ENCODE data around the gene ARHGAP31. TPM values are rescaled to one million over a fixed set of nuclear protein-coding genes. Genes with fewer than 3 reads are reported as not detected.
"Not testable (repeated sequence)": the region's sequence is repeated elsewhere in the genome, so short reads cannot be mapped to it uniquely, and the experiment has no call there.

Gene ARHGAP31
- total and polyA plus RNA-seq, 10 of the 15 experiments (the other 5 are each of a cell fraction or from before 2014, with no cell fraction given), result 0.97 to 29.8 (median 10.3) TPM

DNA sequence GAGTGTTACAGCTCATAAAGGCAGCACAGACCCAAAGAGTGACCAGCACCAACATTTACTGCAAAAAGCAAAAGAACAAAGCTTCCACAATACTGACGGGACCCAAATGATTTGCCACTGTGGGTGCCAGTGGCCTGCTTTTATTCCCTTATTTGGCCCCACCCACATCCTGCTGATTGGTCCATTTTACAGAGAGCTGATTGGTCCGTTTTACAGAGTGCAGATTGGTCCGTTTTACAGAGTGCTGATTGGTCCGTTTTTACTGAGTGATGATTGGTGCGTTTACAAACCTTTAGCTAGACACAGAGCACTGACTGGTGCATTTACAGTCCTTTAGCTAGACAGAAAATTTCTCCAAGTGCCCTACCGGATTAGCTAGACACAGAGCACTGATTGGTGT lies 43.2 kb downstream of the ARHGAP31 start:
- H3K4me2 ChIP-seq (ENCODE audit: control insufficient read depth, insufficient read depth); DNase-seq (ENCODE audit: low read depth, low spot score); H3K36me3 ChIP-seq (ENCODE audit: control insufficient read depth in 2 of 2, insufficient read depth in 2 of 2, low read length in 1 of 2); H3K9me3 ChIP-seq (replicated peaks; ENCODE audit: control insufficient read depth, insufficient read depth, low read length); H2AFZ ChIP-seq (ENCODE audit: control insufficient read depth, low read depth, low read length); H3K79me2 ChIP-seq (ENCODE audit: control insufficient read depth, insufficient read depth, low read length); FAIRE-seq; H4K20me1 ChIP-seq (ENCODE audit: control insufficient read depth, insufficient read depth); H3K4me1 ChIP-seq (ENCODE audit: control insufficient read depth, insufficient read depth, low read length); POLR2A ChIA-PET; BruUV-seq (replicated peaks); intact Hi-C loops (cut with micrococcal nuclease; ENCODE audit: unreplicated experiment); H3K9ac ChIP-seq (ENCODE audit: control insufficient read depth, insufficient read depth, low read length); H3K27me3 ChIP-seq (replicated peaks in 1 of 2; ENCODE audit: control insufficient read depth in 2 of 2, insufficient read depth in 2 of 2, low read length in 1 of 2); H3K27ac ChIP-seq (ENCODE audit: control insufficient read depth, insufficient read depth); ATAC-seq; H3K4me3 ChIP-seq; in situ Hi-C loops (cut with MboI): not testable (repeated sequence)
- ChIA-PET RAD21 (ENCODE audit: unreplicated experiment) (interaction anchor here (1.8 kb wide), 1 partner anchor 9 kb away, joined by 3 read pairs; no protein-coding TSS in a partner anchor), CTCF (interaction anchor here (0.6 to 1.1 kb wide), 3 partner anchors 10 to 39 kb away, joined by 3 to 5 read pairs (median 3); no protein-coding TSS in a partner anchor), SMC1A (ENCODE audit: uncharacterized antibody, unreplicated experiment) (interaction anchor here (1.3 to 5.6 kb wide), 4 partner anchors 12 to 79 kb away, joined by 3 to 32 read pairs (median 10); partner anchors contain the start of gene ARHGAP31)
- TF ChIP-seq NFYB (IDR thresholded peaks at IDR 0.05; ENCODE audit: insufficient read depth, low read depth, low read length), result peak; percentile 79
- 88% methylated on average over 6 of the region's 6 CpGs for WGBS (ENCODE audit: insufficient coverage, insufficient replicate concordance, low lambda C conversion rate, missing lambda C conversion rate)

DNA sequence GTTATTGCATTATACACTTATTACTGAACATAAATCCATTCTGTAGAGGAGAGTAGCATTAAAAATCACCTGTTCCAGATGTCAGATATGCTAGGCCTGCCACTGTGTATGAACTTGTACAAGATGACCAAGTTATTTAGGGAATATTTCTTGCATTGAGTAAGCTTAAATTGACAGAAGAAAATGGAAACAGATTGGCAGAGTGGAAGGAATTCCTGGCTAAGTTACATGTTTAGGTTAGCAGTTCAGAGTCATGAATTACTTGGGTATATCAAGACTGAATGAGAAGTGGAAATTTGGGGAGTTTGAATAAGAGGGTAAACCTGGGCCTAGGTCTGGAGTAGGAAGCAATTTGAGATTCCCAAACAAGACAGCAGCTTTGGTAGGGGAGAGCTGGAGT lies 44.6 kb downstream of the ARHGAP31 start:
- H3K79me2 ChIP-seq (ENCODE audit: control insufficient read depth, insufficient read depth, low read length), result no peaks in the 10 kb centered on the region; the same call in 1 of the 2 replicates
- in situ Hi-C loops (cut with MboI), result no loop called here
- no peak for ATAC-seq
- no peak for TF ChIP-seq YBX1 (IDR thresholded peaks at IDR 0.05)
- no peak for TF ChIP-seq YY1 (IDR thresholded peaks at IDR 0.05; ENCODE audit: low read depth, low read length)
- no peak for TF ChIP-seq TAF1 (IDR thresholded peaks at IDR 0.05; ENCODE audit: borderline replicate concordance, low read depth, low read length)
- no peak for TF ChIP-seq POU2F2 (IDR thresholded peaks at IDR 0.05; ENCODE audit: borderline replicate concordance, low read depth, low read length)
- TF ChIP-seq BACH1 (IDR thresholded peaks at IDR 0.05; ENCODE audit: borderline replicate concordance), result no peak
- TF ChIP-seq NR2F1 (conservative IDR thresholded peaks at IDR 0.05), result no peak
- no peak for TF ChIP-seq JUNB (IDR thresholded peaks at IDR 0.05)
- TF ChIP-seq POLR2A (IDR thresholded peaks at IDR 0.05; ENCODE audit: low read depth, low read length), result no peak
- no peak for TF ChIP-seq SIN3A (IDR thresholded peaks at IDR 0.05; ENCODE audit: low read depth, low read length)
- no peak for TF ChIP-seq SREBF1 (IDR thresholded peaks at IDR 0.05; ENCODE audit: low read length)
- no peak for TF ChIP-seq ZNF384 (IDR thresholded peaks at IDR 0.05; ENCODE audit: borderline replicate concordance, low read depth, low read length)
- no peak for TF ChIP-seq GABPA (IDR thresholded peaks at IDR 0.05; ENCODE audit: low read depth)
- TF ChIP-seq, protein P1, sequence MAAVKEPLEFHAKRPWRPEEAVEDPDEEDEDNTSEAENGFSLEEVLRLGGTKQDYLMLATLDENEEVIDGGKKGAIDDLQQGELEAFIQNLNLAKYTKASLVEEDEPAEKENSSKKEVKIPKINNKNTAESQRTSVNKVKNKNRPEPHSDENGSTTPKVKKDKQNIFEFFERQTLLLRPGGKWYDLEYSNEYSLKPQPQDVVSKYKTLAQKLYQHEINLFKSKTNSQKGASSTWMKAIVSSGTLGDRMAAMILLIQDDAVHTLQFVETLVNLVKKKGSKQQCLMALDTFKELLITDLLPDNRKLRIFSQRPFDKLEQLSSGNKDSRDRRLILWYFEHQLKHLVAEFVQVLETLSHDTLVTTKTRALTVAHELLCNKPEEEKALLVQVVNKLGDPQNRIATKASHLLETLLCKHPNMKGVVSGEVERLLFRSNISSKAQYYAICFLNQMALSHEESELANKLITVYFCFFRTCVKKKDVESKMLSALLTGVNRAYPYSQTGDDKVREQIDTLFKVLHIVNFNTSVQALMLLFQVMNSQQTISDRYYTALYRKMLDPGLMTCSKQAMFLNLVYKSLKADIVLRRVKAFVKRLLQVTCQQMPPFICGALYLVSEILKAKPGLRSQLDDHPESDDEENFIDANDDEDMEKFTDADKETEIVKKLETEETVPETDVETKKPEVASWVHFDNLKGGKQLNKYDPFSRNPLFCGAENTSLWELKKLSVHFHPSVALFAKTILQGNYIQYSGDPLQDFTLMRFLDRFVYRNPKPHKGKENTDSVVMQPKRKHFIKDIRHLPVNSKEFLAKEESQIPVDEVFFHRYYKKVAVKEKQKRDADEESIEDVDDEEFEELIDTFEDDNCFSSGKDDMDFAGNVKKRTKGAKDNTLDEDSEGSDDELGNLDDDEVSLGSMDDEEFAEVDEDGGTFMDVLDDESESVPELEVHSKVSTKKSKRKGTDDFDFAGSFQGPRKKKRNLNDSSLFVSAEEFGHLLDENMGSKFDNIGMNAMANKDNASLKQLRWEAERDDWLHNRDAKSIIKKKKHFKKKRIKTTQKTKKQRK (IDR thresholded peaks at IDR 0.05; ENCODE audit: low read depth, low read length), result no peak
- TF ChIP-seq POLR2AphosphoS2 (IDR thresholded peaks at IDR 0.05; ENCODE audit: low read depth, low read length), result no peak
- no peak for TF ChIP-seq SIX5 (IDR thresholded peaks at IDR 0.05; ENCODE audit: low read depth, low read length, severe bottlenecking)
- TF ChIP-seq NFYB (IDR thresholded peaks at IDR 0.05; ENCODE audit: insufficient read depth, low read depth, low read length), result no peak

More for the DNA sequence above, 44.6 kb downstream of the ARHGAP31 start:
- Histone ChIP-seq H3K4me3 (no peak overlapping the region), H3K36me3 (ENCODE audit: control insufficient read depth in 2 of 2, insufficient read depth in 2 of 2, low read length in 1 of 2) (no peaks in the 10 kb centered on the region; a peak in 1 of 4 replicates), H3K9me3 (replicated peaks; ENCODE audit: control insufficient read depth, insufficient read depth, low read length) (peaks cover 3% of the 10 kb centered on the region; the same call in 2 of the 3 replicates), H4K20me1 (ENCODE audit: control insufficient read depth, insufficient read depth) (no peaks in the 10 kb centered on the region), H2AFZ (ENCODE audit: control insufficient read depth, low read depth, low read length) (no peak overlapping the region), H3K4me2 (ENCODE audit: control insufficient read depth, insufficient read depth) (no peak overlapping the region), H3K4me1 (ENCODE audit: control insufficient read depth, insufficient read depth, low read length) (peaks cover 5% of the 10 kb centered on the region), H3K27me3 (replicated peaks in 1 of 2; ENCODE audit: control insufficient read depth in 2 of 2, insufficient read depth in 2 of 2, low read length in 1 of 2) (no peaks in the 10 kb centered on the region), H3K27ac (ENCODE audit: control insufficient read depth, insufficient read depth) (no peak overlapping the region), H3K9ac (ENCODE audit: control insufficient read depth, insufficient read depth, low read length) (no peak overlapping the region)
- intact Hi-C loops (cut with micrococcal nuclease; ENCODE audit: unreplicated experiment), result no loop called here
- BruUV-seq (replicated peaks), result no TSS peak
- no peak for FAIRE-seq
- POLR2A ChIA-PET, result interaction anchor here (0.6 to 1.6 kb wide), 3 partner anchors 11 to 51 kb away, joined by 5 to 6 read pairs (median 6); partner anchors contain the start of gene ARHGAP31
- CTCF ChIA-PET, result interaction anchor here (0.9 to 3.1 kb wide), 8 partner anchors 10 to 343 kb away, joined by 3 to 14 read pairs (median 5); partner anchors contain the start of gene ARHGAP31
- RAD21 ChIA-PET (ENCODE audit: unreplicated experiment), result interaction anchor here (0.9 to 3.2 kb wide), 4 partner anchors 8 to 43 kb away, joined by 3 to 14 read pairs (median 3); no protein-coding TSS in a partner anchor
- SMC1A ChIA-PET (ENCODE audit: uncharacterized antibody, unreplicated experiment), result interaction anchor here (0.7 to 5.6 kb wide), 12 partner anchors 8 to 81 kb away, joined by 3 to 32 read pairs (median 4); partner anchors contain the start of gene ARHGAP31
- no peak for DNase-seq (ENCODE audit: low read depth, low spot score)
